ENCODE results near the gene KRTAP9-9.

GRCh38 chr17:41258406-41258805, 3.2 kb downstream of the KRTAP9-9 start:
- no peak for TF ChIP-seq POLR2AphosphoS5 (IDR thresholded peaks at IDR 0.05; ENCODE audit: low read depth, low read length)
- no peak for TF ChIP-seq POLR2A (IDR thresholded peaks at IDR 0.05; ENCODE audit: low read depth, low read length)
- TF ChIP-seq POU2F2 (IDR thresholded peaks at IDR 0.05; ENCODE audit: low read depth, low read length) = no peak
- no peak for TF ChIP-seq TAF1 (IDR thresholded peaks at IDR 0.05; ENCODE audit: low read depth, low read length)
- no peak for TF ChIP-seq SPI1 (IDR thresholded peaks at IDR 0.05; ENCODE audit: low read depth, low read length)

Measured in GM12891 (cell line).